OCI-LY7 (cell line): Measurements from ENCODE around the gene PRKAG2. TPM values are rescaled to one million over a fixed set of nuclear protein-coding genes. Genes with fewer than 3 reads are reported as not detected.

ENCODE experiments used
- BruUV-seq: library from RNA; stranded (reverse); fragments of 400-500 nt; replicated peaks from 2 replicates; lab custom pipeline; 2021; lab: Mats Ljungman, UMichigan
- CTCF ChIA-PET: fragments of 300-600 bp; sonication (Branson Sonifier 250); formaldehyde crosslinking; loops from one replicate; lab custom pipeline; 2022; ENCODE audit warnings: antibody characterized with exemption; ENCODE audit not compliant: unreplicated experiment; lab: Charles Lee
- POLR2A ChIA-PET: fragments of 300-600 bp; sonication (Branson Sonifier 250); formaldehyde crosslinking; loops from one replicate; lab custom pipeline; 2022; ENCODE audit warnings: antibody characterized with exemption; lab: Charles Lee
- DNase-seq: peaks from one replicate; pipeline ENCODE4 v3.0.0-alpha.2; 2015; ENCODE audit warnings: low spot score
- H2AFZ ChIP-seq: fragments of 200-600 bp; sonication (generic), shearing (Covaris generic); 2 replicates; pipeline ENCODE4 v1.6.1; 2014; ENCODE audit warnings: mild to moderate bottlenecking, antibody characterized with exemption, low read length, moderate library complexity
- H3K27ac ChIP-seq: fragments of 200-600 bp; sonication (generic); 2 replicates; pipeline ENCODE4 v1.5.1; 2014; ENCODE audit warnings: mixed run types, low read depth, mild to moderate bottlenecking, moderate library complexity, low read length, inconsistent platforms; ENCODE audit not compliant: poor library complexity, severe bottlenecking
- H3K36me3 ChIP-seq: fragments of 200-600 bp; sonication (generic); 2 replicates; pipeline ENCODE4 v1.6.1; 2014; ENCODE audit warnings: mild to moderate bottlenecking, antibody characterized with exemption, low read length, moderate library complexity, mixed read lengths; ENCODE audit not compliant: insufficient read depth
- H3K4me1 ChIP-seq: fragments of 200-600 bp; sonication (generic); 2 replicates; pipeline ENCODE4 v1.5.1; 2014; ENCODE audit warnings: mild to moderate bottlenecking, low read length; ENCODE audit not compliant: insufficient read depth, poor library complexity, severe bottlenecking
- H3K4me2 ChIP-seq: fragments of 200-600 bp; sonication (generic); 2 replicates; pipeline ENCODE4 v1.6.1; 2014; ENCODE audit warnings: mild to moderate bottlenecking, low read length
- H3K4me3 ChIP-seq: fragments of 200-600 bp; sonication (generic); 2 replicates; pipeline ENCODE4 v1.5.1; 2014; ENCODE audit warnings: mild to moderate bottlenecking, low read depth, low read length; ENCODE audit not compliant: poor library complexity, severe bottlenecking
- H3K79me2 ChIP-seq: fragments of 200-600 bp; sonication (generic); 2 replicates; pipeline ENCODE4 v1.6.1; 2016; ENCODE audit warnings: low read depth, mild to moderate bottlenecking, low read length, moderate library complexity, mixed read lengths; ENCODE audit not compliant: insufficient read depth
- H3K9me2 ChIP-seq: fragments of 200-600 bp; sonication (generic); 2 replicates; pipeline ENCODE4 v1.6.1; 2016; ENCODE audit warnings: mild to moderate bottlenecking, low read length, mixed read lengths; ENCODE audit not compliant: insufficient read depth
- H3K9me3 ChIP-seq: fragments of 200-600 bp; sonication (generic); 2 replicates; pipeline ENCODE4 v1.6.1; 2014; ENCODE audit warnings: mild to moderate bottlenecking, mixed run types, low read length, mixed read lengths
- H4K20me1 ChIP-seq: fragments of 200-600 bp; sonication (generic); 2 replicates; pipeline ENCODE4 v1.6.1; 2014; ENCODE audit warnings: mild to moderate bottlenecking, antibody characterized with exemption, low read length, moderate library complexity, mixed read lengths; ENCODE audit not compliant: insufficient read depth
- EZH2phosphoT487 ChIP-seq: fragments of 200-600 bp; sonication (generic); IDR thresholded peaks from 2 replicates; pipeline ENCODE4 v1.6.1; 2018; ENCODE audit warnings: low read depth, borderline replicate concordance, mild to moderate bottlenecking, mixed run types, antibody characterized with exemption, low read length, moderate library complexity, mixed read lengths
- intact Hi-C: fragments of 100-400 bp; cut with micrococcal nuclease; formaldehyde crosslinking; loops from one replicate; pipeline ENCODE4 v1.10.0; 2022; ENCODE audit not compliant: unreplicated experiment
- total RNA-seq, 2 experiments: library from RNA; depleted of rRNA in 1 of 2; stranded (reverse); fragments of >200 nt in 1 of 2; shearing (Covaris generic) in 1 of 2; gene quantifications; 2 replicates each; pipeline ENCODE4 v1.2.3, GENCODE V29; 2014 to 2022
- TF ChIP-seq, protein P1 (sequence below): fragments of 200-600 bp; sonication (generic); conservative IDR thresholded peaks from 2 replicates; pipeline ENCODE4 v1.5.1; 2014; ENCODE audit warnings: mild to moderate bottlenecking, antibody characterized with exemption, low read length, moderate library complexity, mixed read lengths

The PRKAG2 gene
- total RNA-seq, 2 experiments from 2014 or later, result 1.2 to 5.1 TPM

DNA sequence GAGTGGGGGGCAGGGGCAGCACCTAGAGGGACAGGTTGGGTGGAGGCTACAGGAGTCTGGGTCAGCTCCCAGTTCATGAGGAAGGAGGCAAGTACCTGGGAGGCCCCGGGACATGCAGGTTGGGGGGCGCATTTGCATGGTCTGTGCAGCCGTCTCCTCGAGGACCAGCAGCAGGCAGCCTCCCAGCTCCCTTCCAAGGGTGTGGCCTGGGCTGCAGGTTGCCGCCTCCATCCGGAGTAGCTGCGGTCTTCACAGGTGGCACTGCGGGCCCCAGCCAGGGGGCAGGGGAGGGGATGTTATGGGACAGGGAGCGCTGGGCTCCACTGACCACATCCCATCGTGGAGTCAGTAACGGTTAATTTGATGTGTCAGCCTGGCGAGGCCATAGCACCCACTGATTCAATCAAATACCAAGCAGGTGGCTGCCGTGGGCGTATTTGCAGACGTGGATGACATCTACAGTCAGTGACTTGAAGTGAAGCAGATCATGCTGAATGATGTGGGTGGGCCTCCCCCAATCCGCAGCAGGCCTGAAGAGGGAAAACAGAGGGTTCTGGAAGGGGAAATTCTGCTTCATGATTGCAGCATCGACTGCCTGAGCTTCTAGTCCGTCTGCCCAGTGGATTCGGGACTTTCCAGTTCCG is 81.6 kb downstream of the PRKAG2 start:
- POLR2A ChIA-PET, result interaction anchor here (0.7 kb wide), 1 partner anchor 174 kb away, joined by 3 read pairs; no protein-coding TSS in a partner anchor
- H3K9me3 ChIP-seq, result no peaks in the 10 kb centered on the region
- H4K20me1 ChIP-seq, result no peaks in the 10 kb centered on the region
- CTCF ChIA-PET, result no interaction called here
- intact Hi-C loops, result no loop called here
- no peaks in the 10 kb centered on the region for H3K36me3 ChIP-seq
- BruUV-seq, result no TSS peak
- H3K79me2 ChIP-seq, result no peaks in the 10 kb centered on the region
- DNase-seq, result no peak
- no peak overlapping the region for H3K4me3 ChIP-seq
- no peak overlapping the region for H3K27ac ChIP-seq
- H2AFZ ChIP-seq, result no peak overlapping the region
- H3K9me2 ChIP-seq, result no peaks in the 10 kb centered on the region
- TF ChIP-seq, protein P1, sequence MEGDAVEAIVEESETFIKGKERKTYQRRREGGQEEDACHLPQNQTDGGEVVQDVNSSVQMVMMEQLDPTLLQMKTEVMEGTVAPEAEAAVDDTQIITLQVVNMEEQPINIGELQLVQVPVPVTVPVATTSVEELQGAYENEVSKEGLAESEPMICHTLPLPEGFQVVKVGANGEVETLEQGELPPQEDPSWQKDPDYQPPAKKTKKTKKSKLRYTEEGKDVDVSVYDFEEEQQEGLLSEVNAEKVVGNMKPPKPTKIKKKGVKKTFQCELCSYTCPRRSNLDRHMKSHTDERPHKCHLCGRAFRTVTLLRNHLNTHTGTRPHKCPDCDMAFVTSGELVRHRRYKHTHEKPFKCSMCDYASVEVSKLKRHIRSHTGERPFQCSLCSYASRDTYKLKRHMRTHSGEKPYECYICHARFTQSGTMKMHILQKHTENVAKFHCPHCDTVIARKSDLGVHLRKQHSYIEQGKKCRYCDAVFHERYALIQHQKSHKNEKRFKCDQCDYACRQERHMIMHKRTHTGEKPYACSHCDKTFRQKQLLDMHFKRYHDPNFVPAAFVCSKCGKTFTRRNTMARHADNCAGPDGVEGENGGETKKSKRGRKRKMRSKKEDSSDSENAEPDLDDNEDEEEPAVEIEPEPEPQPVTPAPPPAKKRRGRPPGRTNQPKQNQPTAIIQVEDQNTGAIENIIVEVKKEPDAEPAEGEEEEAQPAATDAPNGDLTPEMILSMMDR, result no peak
- TF ChIP-seq EZH2phosphoT487, result no peak
- no peak overlapping the region for H3K4me2 ChIP-seq
- no peaks in the 10 kb centered on the region for H3K4me1 ChIP-seq

DNA sequence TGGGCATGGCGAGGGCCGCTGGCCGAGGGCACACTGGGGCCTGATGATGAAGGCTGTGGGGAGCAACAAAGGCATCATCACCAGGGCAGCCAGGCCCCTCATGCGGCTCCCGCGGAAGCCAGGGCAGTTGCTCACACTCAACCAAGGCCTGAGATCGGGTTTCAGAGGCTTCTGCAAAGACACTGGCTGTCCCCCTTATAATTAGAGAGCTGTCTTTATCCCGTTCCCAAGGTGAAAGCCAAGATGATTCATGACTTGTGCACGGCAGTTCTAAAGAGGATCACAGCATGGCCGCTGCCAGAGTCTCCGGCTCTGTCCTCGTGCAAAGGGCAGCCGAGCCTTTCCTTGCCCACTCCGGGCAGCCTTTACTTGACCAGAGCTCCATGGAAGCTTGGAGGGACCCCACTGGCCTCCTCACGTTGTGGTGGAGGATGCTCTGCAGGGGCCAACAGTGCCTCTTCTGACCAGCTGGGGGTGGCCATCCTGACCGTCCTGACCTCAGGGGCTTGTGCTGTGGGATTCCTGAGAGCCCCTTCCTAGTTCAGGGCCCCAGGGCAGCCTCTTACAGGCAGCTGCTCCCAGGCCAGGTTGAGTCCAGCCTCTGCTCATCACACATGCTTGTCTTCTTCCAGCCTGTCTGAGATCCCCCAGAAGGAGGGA is 82.3 kb downstream of the PRKAG2 start:
- TF ChIP-seq, protein P1, result no peak
- no peak for TF ChIP-seq EZH2phosphoT487
- Histone ChIP-seq H3K9me3 (no peaks in the 10 kb centered on the region), H3K9me2 (no peaks in the 10 kb centered on the region), H3K4me1 (no peaks in the 10 kb centered on the region), H3K36me3 (no peaks in the 10 kb centered on the region), H3K4me2 (no peak overlapping the region), H3K4me3 (no peak overlapping the region), H2AFZ (no peak overlapping the region), H3K79me2 (no peaks in the 10 kb centered on the region), H4K20me1 (no peaks in the 10 kb centered on the region), H3K27ac (no peak overlapping the region)
- no TSS peak for BruUV-seq
- DNase-seq, result no peak
- intact Hi-C loops, result no loop called here
- POLR2A ChIA-PET, result no interaction called here
- CTCF ChIA-PET, result no interaction called here

DNA sequence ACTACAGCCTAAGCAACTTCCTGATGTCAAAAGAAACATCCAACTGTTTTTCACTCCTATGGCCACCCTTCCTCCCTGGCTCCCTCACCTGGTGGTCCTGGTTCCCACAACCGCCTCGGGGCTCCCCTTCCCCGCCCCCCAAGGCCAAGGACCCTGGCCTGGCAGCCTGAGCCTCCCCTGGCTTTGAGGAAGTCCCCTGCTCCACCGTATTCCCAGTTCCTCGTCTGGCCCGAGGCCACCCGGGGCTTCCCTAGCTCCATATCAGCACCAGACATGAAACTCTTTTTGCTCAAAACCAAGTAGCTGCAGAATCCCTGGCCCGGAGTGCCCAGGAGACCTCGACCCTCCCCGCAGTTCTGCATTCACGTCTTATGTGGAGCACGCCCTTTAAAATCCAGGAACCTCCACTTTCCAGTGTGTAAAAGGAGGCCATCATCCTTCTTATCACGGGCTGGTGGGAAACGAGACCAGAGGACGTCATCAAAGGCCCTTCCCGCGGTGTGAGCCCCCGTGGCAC is 82.9 kb downstream of the PRKAG2 start:
- Histone ChIP-seq H4K20me1 (no peaks in the 10 kb centered on the region), H3K36me3 (no peaks in the 10 kb centered on the region), H3K4me1 (no peaks in the 10 kb centered on the region), H3K27ac (no peak overlapping the region), H2AFZ (no peak overlapping the region), H3K4me3 (no peak overlapping the region), H3K4me2 (no peak overlapping the region), H3K9me2 (no peaks in the 10 kb centered on the region), H3K9me3 (no peaks in the 10 kb centered on the region), H3K79me2 (no peaks in the 10 kb centered on the region)
- POLR2A ChIA-PET, result no interaction called here
- CTCF ChIA-PET, result no interaction called here
- intact Hi-C loops, result no loop called here
- TF ChIP-seq, protein P1, result no peak
- no peak for TF ChIP-seq EZH2phosphoT487
- no TSS peak for BruUV-seq
- DNase-seq, result no peak
